Peyer's patch (tissue), 4 donors: ENCODE measurements around the gene TGFBR3L.

Source experiments
- POLR2A ChIP-seq, 2 donors: fragments of 450-650 bp; IDR thresholded peaks; one replicate each; pipeline ENCODE4 v1.5.1; 2017; ENCODE audit warnings: antibody characterized with exemption in 2 of 2, mild to moderate bottlenecking in 2 of 2, moderate library complexity in 2 of 2
- TF ChIP-seq, protein P1 (sequence below), 6 experiments: fragments of 450-650 bp in 4 of 6; fragments of 200-600 bp in 2 of 6; sonication (generic) in 1 of 6; IDR thresholded peaks; one replicate each; pipeline ENCODE4 v1.5.1; 2017 to 2019; ENCODE audit warnings: antibody characterized with exemption in 6 of 6, mild to moderate bottlenecking in 3 of 6, moderate library complexity in 1 of 6

DNA sequence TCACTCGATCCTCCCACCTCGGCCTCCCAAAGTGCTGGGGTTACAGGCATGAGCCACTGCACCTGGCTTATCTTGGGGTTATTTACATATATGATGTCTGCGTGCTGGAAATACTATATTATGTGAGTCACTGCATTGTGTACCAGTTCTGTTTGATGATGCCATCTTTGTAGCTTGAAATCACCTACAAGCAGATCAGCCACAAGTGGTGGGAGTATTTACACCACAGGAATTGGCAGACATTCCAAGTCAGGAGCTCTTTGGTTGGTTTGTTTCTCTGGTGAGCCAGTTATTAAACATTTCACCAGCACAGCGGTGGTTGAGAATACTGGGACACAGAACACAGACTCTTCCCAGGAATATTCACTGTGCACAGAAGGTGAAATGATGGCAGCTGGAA lies 33.3 kb downstream of the TGFBR3L start:
- TF ChIP-seq, protein P1, sequence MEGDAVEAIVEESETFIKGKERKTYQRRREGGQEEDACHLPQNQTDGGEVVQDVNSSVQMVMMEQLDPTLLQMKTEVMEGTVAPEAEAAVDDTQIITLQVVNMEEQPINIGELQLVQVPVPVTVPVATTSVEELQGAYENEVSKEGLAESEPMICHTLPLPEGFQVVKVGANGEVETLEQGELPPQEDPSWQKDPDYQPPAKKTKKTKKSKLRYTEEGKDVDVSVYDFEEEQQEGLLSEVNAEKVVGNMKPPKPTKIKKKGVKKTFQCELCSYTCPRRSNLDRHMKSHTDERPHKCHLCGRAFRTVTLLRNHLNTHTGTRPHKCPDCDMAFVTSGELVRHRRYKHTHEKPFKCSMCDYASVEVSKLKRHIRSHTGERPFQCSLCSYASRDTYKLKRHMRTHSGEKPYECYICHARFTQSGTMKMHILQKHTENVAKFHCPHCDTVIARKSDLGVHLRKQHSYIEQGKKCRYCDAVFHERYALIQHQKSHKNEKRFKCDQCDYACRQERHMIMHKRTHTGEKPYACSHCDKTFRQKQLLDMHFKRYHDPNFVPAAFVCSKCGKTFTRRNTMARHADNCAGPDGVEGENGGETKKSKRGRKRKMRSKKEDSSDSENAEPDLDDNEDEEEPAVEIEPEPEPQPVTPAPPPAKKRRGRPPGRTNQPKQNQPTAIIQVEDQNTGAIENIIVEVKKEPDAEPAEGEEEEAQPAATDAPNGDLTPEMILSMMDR (IDR thresholded peaks at IDR 0.05): no peak
- TF ChIP-seq POLR2A (IDR thresholded peaks at IDR 0.05): no peak
